Measurements from ENCODE around the gene PGP. TPM values are rescaled to one million over a fixed set of nuclear protein-coding genes. Genes with fewer than 3 reads are reported as not detected.

Gene PGP
- total RNA-seq, 1 experiment from 2014 or later, result 32.6 TPM

GRCh38 chr16:2232094-2232990, 17.7 kb upstream of the PGP start:
- BruUV-seq (replicated peaks), result no TSS peak
- H4K20me1 ChIP-seq (ENCODE audit: insufficient read depth), result no peaks in the 10 kb centered on the region
- no peaks in the 10 kb centered on the region for H3K27me3 ChIP-seq (ENCODE audit: insufficient read depth, low read length)
- no peak overlapping the region for H3K27ac ChIP-seq (ENCODE audit: low read depth, low read length)
- peaks cover 9 to 19% of the 10 kb centered on the region in 2 experiments; a peak in 3 of 4 replicates for H3K36me3 ChIP-seq (ENCODE audit: control insufficient read depth in 1 of 2, insufficient read depth in 2 of 2, low read length in 2 of 2)
- no peak overlapping the region for H3K4me3 ChIP-seq (replicated peaks in 1 of 2; ENCODE audit: low read depth in 1 of 2, low read length in 2 of 2)
- no peak overlapping the region for H3K4me2 ChIP-seq (ENCODE audit: low read length)
- ATAC-seq (no peak), DNase-seq (ENCODE audit: low read depth, low spot score) (no peak)
- H3K9me2 ChIP-seq (ENCODE audit: insufficient read depth), result no peaks in the 10 kb centered on the region
- RAD21 ChIA-PET (ENCODE audit: low non-redundant PET in 1 of 2, low total read pairs in 2 of 2, uncharacterized antibody in 2 of 2, unreplicated experiment in 2 of 2), result no interaction called here
- H3K9ac ChIP-seq (ENCODE audit: low read length), result no peak overlapping the region
- CTCF ChIA-PET, result no interaction called here
- no peaks in the 10 kb centered on the region for H3K9me3 ChIP-seq (ENCODE audit: control insufficient read depth in 1 of 2, insufficient read depth in 1 of 2, low read depth in 1 of 2, low read length in 2 of 2)
- POLR2A ChIA-PET, result no interaction called here
- H3K4me1 ChIP-seq (ENCODE audit: control insufficient read depth in 1 of 2, insufficient read depth in 2 of 2, low read length in 2 of 2), result peaks cover 0 to 8% of the 10 kb centered on the region in 2 experiments; a peak in 2 of 4 replicates
- intact Hi-C loops (cut with micrococcal nuclease), result no loop called here
- TF ChIP-seq ZNF274 (IDR thresholded peaks at IDR 0.05; ENCODE audit: low read depth, low read length) (no peak), ZFX (IDR thresholded peaks at IDR 0.05) (no peak), YY1 (IDR thresholded peaks at IDR 0.05; ENCODE audit: extremely low read depth, insufficient replicate concordance, low read depth, low read length) (no peak), POLR2A (IDR thresholded peaks at IDR 0.05; ENCODE audit: borderline replicate concordance, extremely low read depth, insufficient read depth, insufficient read length) (no peak)
- peaks cover 26% of the 10 kb centered on the region for H3K79me2 ChIP-seq (ENCODE audit: insufficient read depth, low read length)
- no peak overlapping the region for H2AFZ ChIP-seq (ENCODE audit: low read depth, low read length, poor library complexity, severe bottlenecking)

- intact Hi-C loops (cut with micrococcal nuclease), result no loop called here
- Histone ChIP-seq H3K4me3 (replicated peaks in 1 of 2; ENCODE audit: low read depth in 1 of 2, low read length in 2 of 2) (no peak overlapping the region), H4K20me1 (ENCODE audit: insufficient read depth) (no peaks in the 10 kb centered on the region; the same call in 1 of the 2 replicates), H3K9ac (ENCODE audit: low read length) (no peak overlapping the region), H3K9me3 (ENCODE audit: control insufficient read depth in 1 of 2, insufficient read depth in 1 of 2, low read depth in 1 of 2, low read length in 2 of 2) (no peaks in the 10 kb centered on the region), H3K79me2 (ENCODE audit: insufficient read depth, low read length) (peaks cover 35% of the 10 kb centered on the region), H3K36me3 (ENCODE audit: control insufficient read depth in 1 of 2, insufficient read depth in 2 of 2, low read length in 2 of 2) (peaks cover 9 to 19% of the 10 kb centered on the region in 2 experiments; a peak in 3 of 4 replicates), H3K27me3 (ENCODE audit: insufficient read depth, low read length) (no peaks in the 10 kb centered on the region), H3K9me2 (ENCODE audit: insufficient read depth) (no peaks in the 10 kb centered on the region), H3K27ac (ENCODE audit: low read depth, low read length) (no peak overlapping the region), H3K4me2 (ENCODE audit: low read length) (no peak overlapping the region), H2AFZ (ENCODE audit: low read depth, low read length, poor library complexity, severe bottlenecking) (no peak overlapping the region), H3K4me1 (ENCODE audit: control insufficient read depth in 1 of 2, insufficient read depth in 2 of 2, low read length in 2 of 2) (peaks cover 7 to 9% of the 10 kb centered on the region in 2 experiments)
- ChIA-PET POLR2A (no interaction called here), CTCF (no interaction called here), RAD21 (ENCODE audit: low non-redundant PET in 1 of 2, low total read pairs in 2 of 2, uncharacterized antibody in 2 of 2, unreplicated experiment in 2 of 2) (no interaction called here)
- ATAC-seq (no peak), DNase-seq (ENCODE audit: low read depth, low spot score) (no peak)
- no TSS peak for BruUV-seq (replicated peaks)
- TF ChIP-seq CBX3 (IDR thresholded peaks at IDR 0.05; ENCODE audit: low read depth) (no peak), SIN3A (IDR thresholded peaks at IDR 0.05; ENCODE audit: low read depth) (no peak)
These were observed 16.6 kb upstream of the PGP start for GRCh38 chr16:2231016-2231931.
